ENCODE measurements around the gene TMEM63B.

DNA sequence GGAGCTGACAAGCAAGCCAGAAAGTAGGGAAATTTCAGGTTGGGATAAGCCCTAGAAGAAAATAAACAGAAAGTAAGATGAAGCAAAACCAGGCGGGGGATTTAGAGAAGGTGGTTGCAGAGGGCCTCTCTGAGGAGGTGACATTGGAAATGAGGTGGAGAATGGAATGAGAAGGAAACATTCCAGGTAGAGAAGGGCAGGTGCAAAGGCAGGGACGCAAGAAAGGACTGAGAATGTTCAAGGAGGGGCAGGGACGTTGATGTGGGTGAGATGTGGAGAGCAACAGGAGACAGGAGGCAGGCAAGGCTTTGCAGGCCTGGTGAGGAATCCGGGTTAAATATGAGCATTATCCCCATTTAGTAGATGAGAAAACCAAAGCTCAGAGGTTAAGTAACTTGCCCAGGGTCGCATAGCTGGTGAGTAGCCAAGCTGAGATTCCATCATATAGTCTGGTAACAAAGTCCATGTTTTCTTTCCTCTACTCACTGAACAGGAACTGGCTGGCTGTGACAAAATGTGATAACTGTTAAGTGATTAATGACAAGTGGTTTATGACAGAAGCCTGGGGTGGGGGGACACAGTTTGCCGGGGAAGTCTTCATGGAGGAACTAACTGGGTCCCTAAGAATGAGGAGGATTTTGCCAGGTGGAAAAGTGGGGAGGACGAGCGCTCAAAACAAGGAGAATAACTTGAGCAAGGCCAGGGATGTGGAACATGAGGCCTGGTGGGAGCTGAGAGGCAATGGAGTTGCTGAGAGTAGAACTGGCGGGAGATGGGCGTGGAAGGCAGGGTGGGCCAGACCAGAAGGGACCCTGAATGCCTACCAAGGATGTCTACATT is 32.7 kb upstream of the TMEM63B start:
- TF ChIP-seq, protein P1, sequence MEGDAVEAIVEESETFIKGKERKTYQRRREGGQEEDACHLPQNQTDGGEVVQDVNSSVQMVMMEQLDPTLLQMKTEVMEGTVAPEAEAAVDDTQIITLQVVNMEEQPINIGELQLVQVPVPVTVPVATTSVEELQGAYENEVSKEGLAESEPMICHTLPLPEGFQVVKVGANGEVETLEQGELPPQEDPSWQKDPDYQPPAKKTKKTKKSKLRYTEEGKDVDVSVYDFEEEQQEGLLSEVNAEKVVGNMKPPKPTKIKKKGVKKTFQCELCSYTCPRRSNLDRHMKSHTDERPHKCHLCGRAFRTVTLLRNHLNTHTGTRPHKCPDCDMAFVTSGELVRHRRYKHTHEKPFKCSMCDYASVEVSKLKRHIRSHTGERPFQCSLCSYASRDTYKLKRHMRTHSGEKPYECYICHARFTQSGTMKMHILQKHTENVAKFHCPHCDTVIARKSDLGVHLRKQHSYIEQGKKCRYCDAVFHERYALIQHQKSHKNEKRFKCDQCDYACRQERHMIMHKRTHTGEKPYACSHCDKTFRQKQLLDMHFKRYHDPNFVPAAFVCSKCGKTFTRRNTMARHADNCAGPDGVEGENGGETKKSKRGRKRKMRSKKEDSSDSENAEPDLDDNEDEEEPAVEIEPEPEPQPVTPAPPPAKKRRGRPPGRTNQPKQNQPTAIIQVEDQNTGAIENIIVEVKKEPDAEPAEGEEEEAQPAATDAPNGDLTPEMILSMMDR (IDR thresholded peaks at IDR 0.05) = no peak
- TF ChIP-seq POLR2A (IDR thresholded peaks at IDR 0.05) = no peak
